GM12801 (cell line): Measurements from ENCODE around the gene ZBTB44.

ENCODE experiments used
- CTCF ChIP-seq: IDR thresholded peaks from one replicate; pipeline ENCODE4 v1.5.1; 2011; ENCODE audit warnings: control low read depth; ENCODE audit not compliant: insufficient read length; ENCODE audit errors: extremely low read depth

Gene ZBTB44

GRCh38 chr11:130243816-130244215, 70.9 kb downstream of the ZBTB44 start:
- TF ChIP-seq CTCF: no peak

- no peak for TF ChIP-seq CTCF
Observed at GRCh38 chr11:130241713-130242112, 73.0 kb downstream of the ZBTB44 start.

GRCh38 chr11:130237282-130238006, 77.3 kb downstream of the ZBTB44 start:
- TF ChIP-seq CTCF: no peak

GRCh38 chr11:130234315-130234714, 80.4 kb downstream of the ZBTB44 start:
- no peak for TF ChIP-seq CTCF

GRCh38 chr11:130227373-130227772, 87.3 kb downstream of the ZBTB44 start:
- no peak for TF ChIP-seq CTCF

GRCh38 chr11:130223291-130223971, 91.3 kb downstream of the ZBTB44 start:
- no peak for TF ChIP-seq CTCF

- TF ChIP-seq CTCF: no peak
Observed at GRCh38 chr11:130220311-130221035, 94.2 kb downstream of the ZBTB44 start.
